Glomerular visceral epithelial cell (primary cell): Measurements from ENCODE around the gene MUC2.

Experiments
- DNase-seq: peaks from one replicate; pipeline ENCODE4 v3.0.0-alpha.2; 2016; ENCODE audit errors: extremely low spot score

MUC2 gene

GRCh38 chr11:1074244-1075221, at the start of gene MUC2:
Gene MUC2 (plus strand): TSS chr11:1074874.
- DNase-seq: no peak

GRCh38 chr11:1025410-1026162, 49.1 kb upstream of the MUC2 start:
- DNase-seq: peak; percentile 6

GRCh38 chr11:1026163-1026450, 48.6 kb upstream of the MUC2 start:
- DNase-seq: no peak

GRCh38 chr11:1026641-1027482, 47.8 kb upstream of the MUC2 start:
- no peak for DNase-seq

GRCh38 chr11:1027483-1028290, 47.0 kb upstream of the MUC2 start:
- no peak for DNase-seq

GRCh38 chr11:1028291-1028540, 46.5 kb upstream of the MUC2 start:
- DNase-seq: no peak

GRCh38 chr11:1028616-1029015, 46.1 kb upstream of the MUC2 start:
- no peak for DNase-seq

- DNase-seq: no peak
Measured at GRCh38 chr11:1029051-1029450, 45.6 kb upstream of the MUC2 start.

GRCh38 chr11:1029654-1030053, 45.0 kb upstream of the MUC2 start:
- DNase-seq: no peak

GRCh38 chr11:1030086-1030485, 44.6 kb upstream of the MUC2 start:
- DNase-seq: no peak

- no peak for DNase-seq
Measured at GRCh38 chr11:1030556-1030955, 44.1 kb upstream of the MUC2 start.

GRCh38 chr11:1031121-1031899, 43.4 kb upstream of the MUC2 start:
- no peak for DNase-seq

- no peak for DNase-seq
Measured at GRCh38 chr11:1032310-1032891, 42.3 kb upstream of the MUC2 start.

- DNase-seq: no peak
Measured at GRCh38 chr11:1033016-1033798, 41.5 kb upstream of the MUC2 start.

- DNase-seq: no peak
Measured at GRCh38 chr11:1034001-1034400, 40.7 kb upstream of the MUC2 start.

GRCh38 chr11:1034456-1035295, 40.0 kb upstream of the MUC2 start:
- no peak for DNase-seq

GRCh38 chr11:1035577-1036283, 38.9 kb upstream of the MUC2 start:
- no peak for DNase-seq

GRCh38 chr11:1036303-1036923, 38.3 kb upstream of the MUC2 start, which contains the start of gene MUC6:
Gene MUC6 (minus strand): TSS chr11:1036718. CDS start chr11:1036655, 63 bp downstream.
- no peak for DNase-seq
